Endometrial microvascular endothelial cells (primary cell): ENCODE data around the gene LPP. TPM values are rescaled to one million over a fixed set of nuclear protein-coding genes. Genes with fewer than 3 reads are reported as not detected.

Experiments used
- in situ Hi-C: cut with HindIII; loops from 2 replicates; pipeline ENCODE4 v1.10.0; 2017; ENCODE audit warnings: low sequenced_read_pairs, low pct_unique_long_range_greater_than_20kb; ENCODE audit errors: inconsistent ontology term
- total RNA-seq: library from RNA; depleted of rRNA; stranded (reverse); fragments of >200 nt; gene quantifications from one replicate; pipeline ENCODE4 v1.2.3, GENCODE V29; 2015; ENCODE audit errors: inconsistent ontology term

Gene LPP
- total RNA-seq, 1 donor from 2014 or later, result 43.2 TPM

GRCh38 chr3:188486126-188486525 is 332.2 kb downstream of the LPP start:
- in situ Hi-C loops, result no loop called here

- in situ Hi-C loops, result no loop called here
Observed at GRCh38 chr3:188486952-188487351, 333.0 kb downstream of the LPP start.

- in situ Hi-C loops, result no loop called here
Observed at GRCh38 chr3:188487652-188488051, 333.7 kb downstream of the LPP start.

- in situ Hi-C loops, result no loop called here
Observed at GRCh38 chr3:188488801-188489200, 334.8 kb downstream of the LPP start.

- in situ Hi-C loops, result no loop called here
Observed at GRCh38 chr3:188489639-188490405, 335.9 kb downstream of the LPP start.

GRCh38 chr3:188490416-188490815 is 336.5 kb downstream of the LPP start:
- in situ Hi-C loops, result no loop called here

GRCh38 chr3:188491276-188491687 is 337.3 kb downstream of the LPP start:
- in situ Hi-C loops, result no loop called here

GRCh38 chr3:188496390-188496789 is 342.4 kb downstream of the LPP start:
- in situ Hi-C loops, result no loop called here

GRCh38 chr3:188497021-188497420 is 343.1 kb downstream of the LPP start:
- in situ Hi-C loops, result no loop called here

GRCh38 chr3:188503647-188504046 is 349.7 kb downstream of the LPP start:
- in situ Hi-C loops, result loop anchor here (25.0 kb wide), 1 partner anchor 459 kb away; no protein-coding TSS in a partner anchor

GRCh38 chr3:188505151-188505550 is 351.2 kb downstream of the LPP start:
- in situ Hi-C loops, result loop anchor here (25.0 kb wide), 1 partner anchor 457 kb away; no protein-coding TSS in a partner anchor

GRCh38 chr3:188505911-188506310 is 352.0 kb downstream of the LPP start:
- in situ Hi-C loops, result loop anchor here (25.0 kb wide), 1 partner anchor 456 kb away; no protein-coding TSS in a partner anchor

- in situ Hi-C loops, result loop anchor here (25.0 kb wide), 1 partner anchor 456 kb away; no protein-coding TSS in a partner anchor
Observed at GRCh38 chr3:188506446-188506845, 352.5 kb downstream of the LPP start.

- in situ Hi-C loops, result loop anchor here (25.0 kb wide), 1 partner anchor 455 kb away; no protein-coding TSS in a partner anchor
Observed at GRCh38 chr3:188507244-188507720, 353.3 kb downstream of the LPP start.

- in situ Hi-C loops, result loop anchor here (25.0 kb wide), 1 partner anchor 454 kb away; no protein-coding TSS in a partner anchor
Observed at GRCh38 chr3:188508454-188508853, 354.5 kb downstream of the LPP start.

- in situ Hi-C loops, result loop anchor here (25.0 kb wide), 1 partner anchor 453 kb away; no protein-coding TSS in a partner anchor
Observed at GRCh38 chr3:188509316-188509715, 355.4 kb downstream of the LPP start.

GRCh38 chr3:188510366-188510765 is 356.4 kb downstream of the LPP start:
- in situ Hi-C loops, result loop anchor here (10.0 to 25.0 kb wide), 2 partner anchors 452 to 766 kb away; partner anchors contain the start of gene BCL6

- in situ Hi-C loops, result loop anchor here (10.0 to 25.0 kb wide), 2 partner anchors 449 to 769 kb away; partner anchors contain the start of gene BCL6
Observed at GRCh38 chr3:188513662-188514328, 359.8 kb downstream of the LPP start.

GRCh38 chr3:188516515-188516914 is 362.6 kb downstream of the LPP start:
- in situ Hi-C loops, result loop anchor here (10.0 to 25.0 kb wide), 2 partner anchors 446 to 772 kb away; partner anchors contain the start of gene BCL6
